Right lobe of liver (tissue), 4 donors: ENCODE results near the gene SVOPL.

Experiments
- POLR2A ChIP-seq: fragments of 450-650 bp; IDR thresholded peaks from one replicate; pipeline ENCODE4 v1.6.1; 2017; ENCODE audit warnings: antibody characterized with exemption, mild to moderate bottlenecking
- TF ChIP-seq, protein P1 (sequence below), 4 donors: fragments of 200-600 bp in 3 of 4; fragments of 450-650 bp in 1 of 4; IDR thresholded peaks; one replicate each; pipeline versions ENCODE4 v1.5.1 to v1.8.0; 2016 to 2022; ENCODE audit warnings: antibody characterized with exemption in 4 of 4, mild to moderate bottlenecking in 2 of 4
- donor health status: DM: no; HTN: no; CAD: no.
- donor health status: DM: no; HTN: no; CAD: no.
- donor health status: DM: no; HTN: yes; CAD: no.

GRCh38 chr7:138549082-138549481 is 152.1 kb downstream of the SVOPL start:
- TF ChIP-seq, protein P1, sequence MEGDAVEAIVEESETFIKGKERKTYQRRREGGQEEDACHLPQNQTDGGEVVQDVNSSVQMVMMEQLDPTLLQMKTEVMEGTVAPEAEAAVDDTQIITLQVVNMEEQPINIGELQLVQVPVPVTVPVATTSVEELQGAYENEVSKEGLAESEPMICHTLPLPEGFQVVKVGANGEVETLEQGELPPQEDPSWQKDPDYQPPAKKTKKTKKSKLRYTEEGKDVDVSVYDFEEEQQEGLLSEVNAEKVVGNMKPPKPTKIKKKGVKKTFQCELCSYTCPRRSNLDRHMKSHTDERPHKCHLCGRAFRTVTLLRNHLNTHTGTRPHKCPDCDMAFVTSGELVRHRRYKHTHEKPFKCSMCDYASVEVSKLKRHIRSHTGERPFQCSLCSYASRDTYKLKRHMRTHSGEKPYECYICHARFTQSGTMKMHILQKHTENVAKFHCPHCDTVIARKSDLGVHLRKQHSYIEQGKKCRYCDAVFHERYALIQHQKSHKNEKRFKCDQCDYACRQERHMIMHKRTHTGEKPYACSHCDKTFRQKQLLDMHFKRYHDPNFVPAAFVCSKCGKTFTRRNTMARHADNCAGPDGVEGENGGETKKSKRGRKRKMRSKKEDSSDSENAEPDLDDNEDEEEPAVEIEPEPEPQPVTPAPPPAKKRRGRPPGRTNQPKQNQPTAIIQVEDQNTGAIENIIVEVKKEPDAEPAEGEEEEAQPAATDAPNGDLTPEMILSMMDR (IDR thresholded peaks at IDR 0.05), result no peak
- no peak for TF ChIP-seq POLR2A
